ENCODE measurements around the gene EXD3. TPM values are rescaled to one million over a fixed set of nuclear protein-coding genes. Genes with fewer than 3 reads are reported as not detected.
A peak's percentile ranks its signal among the peaks of the same experiment; 100 is the strongest.

The EXD3 gene
- total and polyA plus RNA-seq, 9 of the 15 experiments (the other 6 are each of a cell fraction or from before 2014, with no cell fraction given) = 0.29 to 12.5 (median 3.9) TPM

- H3K9me3 ChIP-seq (replicated peaks; ENCODE audit: control insufficient read depth, insufficient read depth, low read depth, low read length) = no peaks in the 10 kb centered on the region
- H3K9me1 ChIP-seq (ENCODE audit: control insufficient read depth, insufficient read depth, low read length) = peaks cover 7% of the 10 kb centered on the region
- H4K20me1 ChIP-seq (replicated peaks; ENCODE audit: control insufficient read depth, insufficient read depth, low read length) = peaks cover 13% of the 10 kb centered on the region
- H2AFZ ChIP-seq (ENCODE audit: low read depth, low read length) = no peak overlapping the region
- DNase-seq (ENCODE audit: extremely low read depth in 1 of 4, low spot score in 3 of 4) (no peak), FAIRE-seq (no peak), ATAC-seq (no peak)
- POLR2A ChIA-PET = interaction anchor here (0.6 to 2.3 kb wide), 5 partner anchors 9 to 119 kb away, joined by 3 to 10 read pairs (median 3); partner anchors contain the start of genes EXD3 and NOXA1
- H3K4me2 ChIP-seq (ENCODE audit: insufficient read depth, low read length) = no peak overlapping the region
- in situ Hi-C loops (cut with MboI) (no loop called here), intact Hi-C loops (cut with micrococcal nuclease) (loop anchor here (5.0 to 10.0 kb wide), 4 partner anchors 62 to 228 kb away; partner anchors contain the start of genes EXD3, NOXA1 and TUBB4B)
- 44% methylated on average over 13 of the region's 16 CpGs for WGBS (ENCODE audit: insufficient coverage, low coverage, missing lambda C conversion rate)
- BruUV-seq (replicated peaks) = no TSS peak
- H3K4me1 ChIP-seq (replicated peaks in 1 of 2; ENCODE audit: control insufficient read depth in 2 of 2, insufficient read depth in 2 of 2, low read length in 2 of 2) = peaks cover 24 to 87% of the 10 kb centered on the region in 2 experiments
- CTCF ChIA-PET (ENCODE audit: low intra/inter-chr PET ratio) = no interaction called here
- H3K27ac ChIP-seq (ENCODE audit: extremely low read depth, low read depth, low read length) = no peak overlapping the region
- TF ChIP-seq CTCF (IDR thresholded peaks at IDR 0.05 in 2 of 3, conservative IDR thresholded peaks at IDR 0.05 in 1 of 3; ENCODE audit: insufficient read depth in 2 of 3, low read depth in 1 of 3, low read length in 3 of 3) (peak; percentile 23 to 34 (median 32); a peak in 5 of 6 replicates), ZNF384 (IDR thresholded peaks at IDR 0.05; ENCODE audit: low read depth, low read length) (no peak), NFE2 (IDR thresholded peaks at IDR 0.05; ENCODE audit: low read depth) (0 out of 2 replicates have a peak, but pooled peaks have one; percentile 14), SRSF9 (IDR thresholded peaks at IDR 0.05; ENCODE audit: borderline replicate concordance, low read depth, low read length) (no peak), C11orf30 (IDR thresholded peaks at IDR 0.05; ENCODE audit: low read depth) (peak; percentile 72), TFAP4 (CRISPR knock-in tag; IDR thresholded peaks at IDR 0.05; ENCODE audit: borderline replicate concordance) (0 out of 2 replicates have a peak, but pooled peaks have one; percentile 18), NR0B1 (IDR thresholded peaks at IDR 0.05; ENCODE audit: partially characterized antibody) (no peak), ZNF316 (IDR thresholded peaks at IDR 0.05) (peak; percentile 68), ZNF224 (CRISPR knock-in tag; IDR thresholded peaks at IDR 0.05) (no peak)
- no peak overlapping the region for H3K9ac ChIP-seq (ENCODE audit: insufficient read depth in 1 of 2, low read depth in 2 of 2, low read length in 2 of 2)
- no peak overlapping the region for H3K4me3 ChIP-seq
- peaks cover 22% of the 10 kb centered on the region for H3K79me2 ChIP-seq (ENCODE audit: control insufficient read depth, insufficient read depth, low read length)
- no peaks in the 10 kb centered on the region for H3K36me3 ChIP-seq (ENCODE audit: control insufficient read depth, insufficient read depth, low read length)
- no peaks in the 10 kb centered on the region for H3K27me3 ChIP-seq (ENCODE audit: control insufficient read depth in 2 of 2, insufficient read depth in 2 of 2, low read length in 2 of 2)
Measured at GRCh38 chr9:137304383-137305059, 118.4 kb downstream of the EXD3 start.
